ENCODE measurements around the gene TLX2.

DNA sequence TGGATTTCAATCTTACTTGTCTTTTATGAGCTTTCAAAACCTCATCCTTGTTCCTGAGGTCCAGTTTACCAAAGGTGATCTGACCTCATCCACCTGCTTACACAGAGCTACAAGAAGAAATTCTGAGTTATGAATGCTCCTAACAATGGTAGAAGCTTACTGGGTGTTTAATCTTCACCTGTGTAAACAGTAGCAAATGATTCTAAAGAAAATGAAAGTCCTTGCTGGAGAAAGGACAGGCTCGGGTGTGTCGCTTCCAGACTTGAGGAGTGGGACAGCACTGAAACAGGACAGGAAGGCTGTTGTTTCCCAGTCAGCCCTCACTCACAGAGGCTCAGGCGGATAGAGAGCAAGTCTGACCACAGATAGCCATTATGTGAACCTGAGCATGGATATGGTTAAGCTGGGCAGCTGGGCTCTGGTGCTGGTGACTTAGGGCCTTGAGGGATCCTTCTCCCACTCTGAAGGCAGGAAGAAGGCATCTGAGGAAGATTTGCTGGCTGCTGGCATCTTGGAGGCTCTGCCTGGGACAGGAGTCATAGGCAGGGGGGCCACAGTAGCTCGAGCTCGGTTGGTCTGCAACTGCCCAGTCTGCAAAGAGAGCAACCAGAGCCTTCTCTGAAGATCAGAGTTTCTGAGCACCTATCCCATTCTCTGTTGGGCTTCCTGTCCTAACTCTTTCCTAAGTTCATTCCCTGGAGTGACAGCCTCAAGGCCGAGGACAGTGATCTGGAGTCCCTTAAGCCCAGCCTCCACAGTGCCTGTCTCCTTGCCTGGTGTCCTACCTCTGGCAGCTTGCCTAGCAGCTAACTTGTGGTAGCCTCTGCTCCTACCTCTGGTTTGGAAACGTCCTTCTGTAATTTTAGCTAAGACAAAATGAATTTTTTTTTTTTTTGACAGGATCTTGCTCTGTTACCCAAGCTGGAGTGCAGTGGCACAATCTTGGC is 44.3 kb downstream of the TLX2 start:
- TF ChIP-seq, protein P1, sequence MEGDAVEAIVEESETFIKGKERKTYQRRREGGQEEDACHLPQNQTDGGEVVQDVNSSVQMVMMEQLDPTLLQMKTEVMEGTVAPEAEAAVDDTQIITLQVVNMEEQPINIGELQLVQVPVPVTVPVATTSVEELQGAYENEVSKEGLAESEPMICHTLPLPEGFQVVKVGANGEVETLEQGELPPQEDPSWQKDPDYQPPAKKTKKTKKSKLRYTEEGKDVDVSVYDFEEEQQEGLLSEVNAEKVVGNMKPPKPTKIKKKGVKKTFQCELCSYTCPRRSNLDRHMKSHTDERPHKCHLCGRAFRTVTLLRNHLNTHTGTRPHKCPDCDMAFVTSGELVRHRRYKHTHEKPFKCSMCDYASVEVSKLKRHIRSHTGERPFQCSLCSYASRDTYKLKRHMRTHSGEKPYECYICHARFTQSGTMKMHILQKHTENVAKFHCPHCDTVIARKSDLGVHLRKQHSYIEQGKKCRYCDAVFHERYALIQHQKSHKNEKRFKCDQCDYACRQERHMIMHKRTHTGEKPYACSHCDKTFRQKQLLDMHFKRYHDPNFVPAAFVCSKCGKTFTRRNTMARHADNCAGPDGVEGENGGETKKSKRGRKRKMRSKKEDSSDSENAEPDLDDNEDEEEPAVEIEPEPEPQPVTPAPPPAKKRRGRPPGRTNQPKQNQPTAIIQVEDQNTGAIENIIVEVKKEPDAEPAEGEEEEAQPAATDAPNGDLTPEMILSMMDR (IDR thresholded peaks at IDR 0.05): no peak
- TF ChIP-seq POLR2A (IDR thresholded peaks at IDR 0.05): no peak
